ENCODE measurements around the gene NEDD4.
"Not testable (repeated sequence)": the region's sequence is repeated elsewhere in the genome, so short reads cannot be mapped to it uniquely, and the experiment has no call there.

NEDD4 gene

DNA sequence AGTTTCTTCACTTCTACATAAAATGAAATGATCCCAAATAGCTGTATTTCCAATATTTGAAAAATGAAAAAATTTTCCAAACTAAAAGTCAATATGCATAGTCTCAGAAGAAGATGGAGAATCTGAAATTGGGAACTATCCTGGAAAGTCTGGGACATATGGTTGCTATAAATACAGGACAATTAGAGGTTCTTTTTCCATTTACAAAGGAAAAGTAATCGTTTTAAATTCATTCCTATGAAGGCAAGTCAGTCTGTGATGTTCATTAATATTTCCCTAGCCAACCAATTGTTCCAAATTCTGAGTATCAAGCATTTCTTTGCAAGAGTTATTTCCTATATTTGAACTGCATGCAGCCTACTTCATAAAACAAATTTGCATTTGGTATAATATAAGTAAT lies 102.2 kb downstream of the NEDD4 start:
- no peak for DNase-seq

DNA sequence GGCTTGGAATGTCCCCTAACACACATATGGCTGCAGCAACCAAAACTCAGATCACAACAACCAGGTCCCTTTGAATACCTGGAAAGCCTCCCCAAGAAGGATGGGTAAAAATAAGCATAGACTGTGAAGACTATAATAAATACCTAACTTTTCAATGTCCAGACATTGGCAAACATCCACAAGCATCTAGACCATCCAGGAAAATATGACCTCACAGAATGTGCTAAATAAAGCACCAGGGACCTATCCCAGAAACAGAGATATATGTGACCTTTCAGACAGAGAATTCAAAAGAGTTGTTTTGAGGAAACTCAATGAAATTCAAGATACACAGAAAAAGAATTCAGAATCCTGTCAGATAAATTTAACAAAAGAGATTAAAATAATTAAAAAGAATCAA lies 109.2 kb downstream of the NEDD4 start:
- DNase-seq: no peak

DNA sequence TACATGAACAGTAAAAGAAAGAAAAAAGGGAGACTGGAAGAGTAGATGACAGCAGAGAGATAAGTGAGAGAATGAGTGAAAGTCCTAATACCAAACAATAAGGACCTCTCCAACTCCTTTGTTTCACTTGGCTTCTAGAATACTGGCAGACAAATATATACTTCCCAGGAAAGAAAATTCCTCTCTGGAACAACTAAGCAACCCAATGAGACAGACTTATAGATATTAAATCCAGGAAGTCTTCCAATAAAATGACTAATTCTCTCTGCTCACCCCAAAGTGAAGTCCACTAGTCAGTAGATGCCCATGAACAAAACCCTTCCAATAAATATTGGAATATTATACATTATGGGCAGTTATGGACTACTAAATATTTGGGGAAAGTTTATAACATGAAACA lies 114.2 kb downstream of the NEDD4 start:
- no peak for DNase-seq

DNA sequence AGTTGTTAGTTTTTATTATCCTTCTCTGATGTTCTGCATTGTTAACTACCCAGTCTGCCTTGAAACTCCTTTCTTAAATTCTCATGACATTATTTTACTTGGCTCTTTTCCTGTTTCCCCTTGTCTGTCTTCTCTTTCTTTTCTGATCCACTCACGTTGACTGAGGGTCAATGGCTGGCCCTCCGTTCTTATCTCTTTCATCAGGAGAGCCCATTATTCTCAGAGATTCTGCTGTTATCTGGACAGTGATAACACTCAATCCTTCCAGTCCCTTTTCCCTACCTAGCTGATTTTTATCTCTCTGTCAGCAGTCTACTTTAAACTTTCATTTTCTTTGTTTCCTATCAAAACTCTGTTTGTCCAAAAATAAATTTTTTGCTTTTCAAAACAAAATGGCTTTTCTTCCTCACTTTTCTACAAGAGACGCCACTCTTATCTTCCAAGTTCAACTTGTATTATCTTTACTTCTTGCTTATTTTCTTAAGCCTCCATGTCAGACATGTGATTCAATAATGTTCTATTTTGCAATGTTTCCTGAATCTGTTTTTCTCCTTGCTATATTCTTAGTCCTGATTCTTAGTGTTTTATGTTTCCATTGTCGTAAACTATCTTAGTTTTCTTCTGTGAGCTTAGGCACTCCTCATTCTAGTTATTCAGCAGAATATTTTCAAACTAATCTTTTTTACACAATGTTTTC lies 120.2 kb downstream of the NEDD4 start:
- no peak for DNase-seq

DNA sequence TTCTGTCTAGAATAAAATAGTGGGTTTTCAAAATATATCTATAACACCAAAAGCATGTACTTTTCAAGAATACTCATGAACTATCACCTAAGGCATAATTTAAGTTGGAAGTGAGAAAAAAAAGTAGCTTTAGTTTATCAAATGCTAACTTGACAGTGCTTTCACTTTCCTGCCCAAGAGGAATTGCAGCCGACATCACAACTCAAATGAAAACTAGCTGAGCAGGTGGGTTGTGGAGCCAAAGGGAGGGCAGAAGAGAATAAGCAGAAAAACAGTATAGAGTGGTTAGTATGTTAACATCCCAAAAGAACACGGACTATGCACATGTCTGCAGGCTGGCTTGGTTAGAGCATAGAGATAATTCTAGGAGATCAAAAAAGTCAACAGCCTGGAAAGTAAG lies 120.9 kb downstream of the NEDD4 start:
- no peak for DNase-seq

DNA sequence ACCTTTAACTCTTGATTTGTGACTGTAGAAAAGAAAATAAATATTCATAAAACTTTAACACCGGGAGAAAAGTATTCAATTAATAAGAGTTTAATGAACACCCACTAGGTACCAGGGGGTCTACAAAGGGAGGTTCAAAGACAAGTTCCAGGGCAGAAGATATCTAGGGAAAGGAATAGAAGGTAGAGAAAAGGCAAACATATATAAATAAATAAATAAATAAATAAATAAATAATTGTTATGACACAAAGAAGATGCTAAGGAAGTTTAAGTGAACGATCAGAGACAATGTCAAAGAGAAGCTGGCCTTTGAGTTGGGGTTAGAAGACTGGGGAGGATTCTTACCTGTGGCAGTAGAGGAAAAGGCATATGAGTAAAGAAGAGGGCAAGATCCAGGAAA lies 123.8 kb downstream of the NEDD4 start:
- no peak for DNase-seq

DNA sequence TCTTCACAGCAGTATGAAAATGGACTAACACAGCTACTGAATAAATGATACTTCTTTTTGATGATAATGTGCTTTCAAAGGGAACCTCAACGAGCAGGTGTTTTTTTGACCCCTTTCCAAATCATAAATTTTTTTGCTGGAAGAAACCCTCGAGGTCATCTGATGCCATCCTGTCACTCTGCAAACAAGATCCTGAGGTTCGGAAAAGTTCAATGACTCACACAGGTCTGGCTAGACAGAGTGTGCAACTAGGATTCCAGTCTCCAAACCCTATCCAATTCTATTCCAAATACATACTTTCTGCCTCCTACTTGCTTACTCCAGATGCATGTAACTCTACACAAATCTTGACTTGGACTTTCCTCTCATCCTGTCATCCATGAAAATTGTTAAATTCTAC lies 124.7 kb downstream of the NEDD4 start:
- no peak for DNase-seq

DNA sequence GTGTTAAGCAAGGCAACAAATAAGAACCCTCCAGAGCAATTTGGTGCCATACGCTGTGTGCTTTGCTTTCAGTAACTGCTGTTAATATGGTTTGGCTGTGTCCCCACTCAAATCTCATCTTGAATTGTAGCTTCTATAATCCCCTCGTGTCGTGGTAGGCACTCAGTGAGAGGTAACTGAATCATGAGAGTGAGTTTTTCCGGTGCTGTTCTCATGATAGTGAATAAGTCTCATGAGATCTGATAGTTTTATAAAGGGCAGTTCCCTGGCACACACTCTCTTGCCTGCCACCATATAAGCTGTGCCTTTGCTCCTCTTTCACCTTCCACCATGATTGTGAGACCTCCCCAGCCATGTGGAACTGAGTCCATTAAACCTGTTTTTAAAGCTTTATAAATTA lies 125.1 kb downstream of the NEDD4 start:
- DNase-seq: not testable (repeated sequence)

DNA sequence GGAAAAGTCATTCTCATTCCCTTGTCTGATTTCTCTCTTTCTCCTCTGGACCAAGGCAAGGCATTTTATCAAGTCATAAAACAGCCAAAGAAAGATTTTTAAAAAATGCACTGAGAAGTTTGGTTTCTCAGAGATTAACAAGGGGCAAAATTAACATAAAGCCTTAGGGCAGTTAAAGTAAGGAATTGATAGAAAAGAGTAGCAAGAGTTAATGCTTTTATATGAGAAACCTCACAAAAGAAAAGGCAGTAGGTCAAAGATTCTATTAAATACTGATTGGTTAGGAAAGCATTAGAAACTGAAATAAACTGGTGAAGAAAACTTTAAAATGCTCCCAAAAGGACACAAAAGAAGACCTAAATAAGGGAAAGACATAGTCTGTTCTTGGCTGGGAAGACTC lies 129.5 kb downstream of the NEDD4 start:
- no peak for DNase-seq

DNA sequence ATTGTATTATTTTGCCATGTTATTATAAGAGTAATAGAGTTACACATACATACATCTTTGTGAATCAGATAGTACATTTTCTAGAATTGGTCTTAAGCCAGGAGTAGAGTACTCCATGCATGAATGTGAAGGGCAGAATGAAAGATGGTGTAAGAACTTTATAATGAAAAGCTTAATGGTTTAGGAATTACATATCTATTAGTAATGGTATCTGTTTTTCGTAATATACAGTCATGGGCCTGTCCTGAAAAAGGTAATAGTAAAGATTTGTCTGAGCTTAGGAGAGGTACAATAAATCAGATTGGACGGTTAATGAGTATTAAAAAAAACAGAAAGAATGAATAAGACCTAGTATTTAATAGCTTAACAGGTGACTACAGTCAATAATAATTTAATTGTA lies 132.3 kb downstream of the NEDD4 start:
- DNase-seq: no peak

DNA sequence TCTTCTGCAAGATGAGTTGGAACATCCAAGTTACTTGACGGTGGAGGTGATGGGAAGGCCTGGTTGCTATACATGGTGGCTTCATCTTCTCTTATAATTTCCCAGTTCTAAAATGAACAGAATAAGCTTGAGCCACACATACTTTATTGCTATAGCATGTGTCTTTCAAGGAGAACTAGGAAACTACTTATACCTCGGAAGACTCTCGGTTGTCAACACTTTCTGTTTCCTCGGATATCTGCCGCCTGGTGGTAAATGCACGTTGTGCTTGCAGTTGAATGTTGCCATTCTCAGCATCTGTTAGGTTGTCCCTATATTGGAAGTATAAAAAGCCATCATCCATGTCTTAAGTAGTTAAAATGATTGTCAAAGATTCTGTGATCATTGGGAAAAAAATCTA lies 132.9 kb downstream of the NEDD4 start:
- no peak for DNase-seq

DNA sequence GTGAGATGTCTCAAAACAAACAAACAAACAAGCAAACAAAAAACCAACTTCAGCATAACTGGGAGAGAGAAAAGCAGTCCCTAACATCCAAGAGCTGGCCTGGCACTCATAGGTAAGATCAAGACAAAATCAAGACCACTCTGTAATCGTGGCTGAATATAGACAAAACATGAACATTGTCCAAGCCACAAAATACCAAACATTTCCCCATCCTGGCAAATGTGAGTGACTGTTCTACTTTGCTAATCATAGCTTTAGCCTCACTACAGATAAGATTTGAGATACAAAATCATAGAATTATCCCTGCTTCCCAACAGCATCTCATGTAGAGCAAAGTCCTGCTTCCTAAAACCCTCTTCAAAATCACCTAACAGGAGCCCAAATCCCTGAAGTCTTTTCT lies 133.7 kb downstream of the NEDD4 start:
- DNase-seq: no peak

DNA sequence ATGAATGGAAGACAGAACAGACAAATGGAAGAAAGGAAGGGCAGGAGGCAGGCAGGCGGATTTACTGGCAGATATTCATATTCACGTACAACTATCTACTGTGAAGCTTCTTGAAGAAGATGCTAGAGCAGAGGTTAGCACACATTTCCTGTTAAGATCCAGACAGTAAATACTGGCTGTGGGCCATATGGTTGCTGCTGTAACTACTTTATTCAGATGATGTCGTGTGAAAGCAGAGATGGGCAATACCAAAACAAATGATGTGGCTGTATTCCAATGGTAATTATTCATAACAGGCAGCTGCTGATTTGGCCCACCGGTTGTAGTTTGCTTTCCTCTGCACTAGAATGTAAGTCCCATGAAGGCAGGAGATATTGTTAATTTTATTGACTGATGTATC lies 134.8 kb downstream of the NEDD4 start:
- no peak for DNase-seq

DNA sequence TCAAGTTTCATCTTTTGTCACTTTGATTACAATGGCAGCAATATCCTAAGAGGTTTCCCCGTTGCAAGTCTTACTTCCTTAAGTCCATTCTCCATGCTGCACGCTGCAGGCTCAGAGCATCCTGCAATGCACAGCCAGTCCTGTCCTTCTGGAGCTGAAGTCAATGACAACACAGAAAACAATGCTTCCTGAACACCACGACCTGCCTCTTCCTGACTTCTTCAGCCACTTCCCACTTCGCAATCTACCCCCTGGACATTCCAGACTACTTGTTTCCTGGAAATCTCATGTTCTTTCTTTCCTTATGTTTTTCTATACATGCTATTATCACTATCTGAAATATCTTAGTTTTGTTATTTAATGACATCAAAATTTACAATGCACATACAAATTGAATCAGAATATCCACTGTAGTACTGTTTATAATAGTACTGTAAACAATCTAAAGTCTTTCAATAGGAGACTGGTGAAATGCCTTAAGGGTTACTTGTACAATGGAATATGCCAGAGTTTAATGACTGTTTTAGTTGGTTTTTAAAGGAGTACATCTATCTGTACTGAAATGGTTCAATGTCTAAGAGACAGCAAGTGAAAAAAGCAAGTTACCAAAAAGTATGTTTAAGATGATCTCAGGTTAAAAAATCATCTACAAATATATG lies 136.8 kb downstream of the NEDD4 start:
- no peak for DNase-seq

DNA sequence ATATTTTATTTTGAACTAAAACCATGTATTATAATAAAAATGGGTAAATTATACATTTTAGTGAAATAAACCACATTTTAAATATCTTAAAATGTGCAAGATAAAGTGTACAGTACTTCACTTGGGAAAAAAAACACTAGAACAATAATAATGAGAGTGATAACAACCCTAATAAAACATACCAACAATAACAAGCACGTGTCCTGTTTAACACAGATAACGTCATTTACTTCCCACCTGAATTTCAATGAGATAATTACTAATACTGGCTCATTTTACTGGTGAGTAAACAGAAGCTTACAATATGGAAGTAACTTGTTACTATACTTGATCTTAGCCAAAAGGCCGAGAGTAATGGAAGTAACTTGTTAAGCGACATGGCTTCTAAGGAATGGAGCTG lies 140.3 kb downstream of the NEDD4 start:
- no peak for DNase-seq

DNA sequence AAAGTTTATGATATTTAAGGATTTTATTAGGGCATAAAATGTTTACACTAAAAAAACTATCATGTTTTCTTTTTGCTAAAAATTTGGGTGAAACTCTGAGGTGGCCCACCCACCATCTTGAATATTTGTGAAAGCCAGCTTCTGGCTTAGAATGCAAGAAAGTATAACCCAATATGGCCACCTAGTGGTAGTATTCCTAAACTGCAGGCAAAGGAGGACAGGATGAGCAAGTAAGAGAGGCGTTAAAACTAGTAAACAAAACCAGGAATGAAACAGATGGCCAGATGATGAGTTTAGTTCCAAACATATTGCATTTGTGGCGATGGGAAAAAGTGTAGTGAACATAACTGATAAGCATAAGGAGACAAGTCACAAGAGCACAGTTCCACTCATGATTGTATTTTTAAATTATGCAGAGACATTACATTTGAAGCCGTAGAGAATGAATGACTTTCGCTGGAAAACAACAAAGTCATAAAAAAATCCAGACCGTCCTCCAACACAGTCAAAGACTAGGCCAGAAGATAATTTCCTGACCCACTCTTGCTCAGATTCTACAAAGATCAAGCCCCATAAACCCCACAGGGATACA lies 147.2 kb downstream of the NEDD4 start:
- DNase-seq: no peak

DNA sequence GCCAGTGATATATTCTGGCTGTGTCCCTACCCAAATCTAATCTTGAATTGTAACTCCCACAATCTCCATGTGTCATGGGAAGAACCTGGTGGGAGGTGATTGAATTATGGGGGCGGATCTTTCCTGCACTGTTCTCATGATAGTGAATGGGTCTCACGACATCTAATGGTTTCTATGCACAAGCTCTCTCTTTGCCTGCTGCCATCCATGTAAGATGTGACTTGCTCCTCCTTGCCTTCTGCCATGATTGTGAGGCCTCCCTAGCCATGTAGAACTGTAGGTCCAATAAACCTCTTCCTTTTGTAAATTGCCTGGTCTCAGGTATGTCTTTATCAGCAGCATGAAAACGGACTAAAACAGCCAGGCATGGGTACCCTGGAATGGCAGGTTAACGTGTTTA lies 150.5 kb downstream of the NEDD4 start:
- DNase-seq: not testable (repeated sequence)

DNA sequence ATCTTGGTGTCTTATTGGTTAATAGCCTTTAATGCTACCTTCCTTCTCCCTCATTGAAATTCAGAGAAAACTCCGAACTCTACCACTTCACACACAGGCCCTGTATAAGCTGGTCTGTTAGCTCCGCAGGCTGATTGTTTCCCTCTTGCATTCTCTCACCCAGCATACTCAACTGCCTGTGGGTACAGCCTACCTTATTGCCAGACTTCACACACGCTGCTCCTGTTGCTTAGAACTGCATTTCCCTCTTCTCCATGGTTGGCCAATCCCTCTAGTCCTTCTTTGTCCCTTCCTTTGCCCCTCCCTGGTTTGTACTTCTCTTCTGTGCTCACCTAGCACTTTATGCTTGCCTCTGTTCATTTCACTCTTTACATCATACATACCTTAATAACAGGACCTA lies 157.5 kb downstream of the NEDD4 start:
- DNase-seq: no peak

DNA sequence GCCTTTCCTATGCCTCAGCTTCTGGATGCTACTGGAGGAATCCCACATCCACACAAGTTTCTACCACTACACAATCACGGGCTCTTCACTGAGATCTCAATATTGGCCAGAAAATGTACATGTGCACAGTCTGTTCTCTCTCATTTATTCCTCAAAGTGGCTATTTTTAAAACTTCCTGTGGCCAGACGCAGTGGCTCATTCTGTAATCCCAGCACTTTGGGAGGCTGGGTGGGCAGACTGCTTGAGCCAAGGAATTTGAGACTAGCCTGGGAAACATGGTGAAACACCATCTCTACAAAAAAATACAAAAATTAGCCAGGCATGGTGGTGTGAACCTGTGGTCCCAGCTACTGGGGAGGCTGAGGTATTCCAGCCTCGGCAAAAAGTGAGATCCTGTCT lies 159.1 kb downstream of the NEDD4 start:
- no peak for DNase-seq

DNA sequence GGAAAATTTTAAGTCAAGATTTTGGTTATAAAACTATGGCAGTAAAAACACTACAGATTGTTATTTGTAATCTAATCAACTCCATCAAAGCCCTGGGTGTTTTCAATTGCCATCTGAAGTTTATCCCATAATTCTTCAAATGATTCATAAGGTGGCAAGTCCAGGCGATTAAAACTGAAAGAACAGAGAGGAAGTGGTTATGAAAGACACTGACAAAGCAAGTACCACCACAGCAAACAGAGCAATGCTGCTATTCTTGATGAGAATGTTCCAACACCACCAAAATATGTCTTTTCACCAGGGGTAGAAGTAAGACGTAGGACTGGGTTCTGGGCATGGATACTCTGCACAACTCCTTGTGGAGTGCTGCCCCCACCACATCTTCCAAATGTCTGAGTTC lies 163.6 kb downstream of the NEDD4 start:
- no peak for DNase-seq

DNA sequence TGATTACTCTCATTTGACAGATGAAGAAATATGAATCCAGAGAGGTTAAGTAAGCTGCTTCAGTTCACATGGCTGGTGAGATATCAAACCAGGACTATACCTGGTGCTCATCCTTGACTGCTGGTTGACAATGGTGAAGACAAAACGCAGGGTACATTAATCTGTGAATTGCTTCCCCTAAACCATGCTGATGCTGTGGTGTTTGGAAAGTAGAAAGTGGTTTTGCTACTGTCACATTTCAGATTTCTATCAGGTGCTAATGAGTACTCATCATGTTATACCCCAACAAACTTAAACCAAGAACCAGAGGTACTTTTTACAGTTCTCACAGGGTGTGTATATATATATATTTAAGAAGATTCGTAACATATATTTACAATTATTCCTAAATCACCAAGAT lies 165.5 kb downstream of the NEDD4 start:
- no peak for DNase-seq

DNA sequence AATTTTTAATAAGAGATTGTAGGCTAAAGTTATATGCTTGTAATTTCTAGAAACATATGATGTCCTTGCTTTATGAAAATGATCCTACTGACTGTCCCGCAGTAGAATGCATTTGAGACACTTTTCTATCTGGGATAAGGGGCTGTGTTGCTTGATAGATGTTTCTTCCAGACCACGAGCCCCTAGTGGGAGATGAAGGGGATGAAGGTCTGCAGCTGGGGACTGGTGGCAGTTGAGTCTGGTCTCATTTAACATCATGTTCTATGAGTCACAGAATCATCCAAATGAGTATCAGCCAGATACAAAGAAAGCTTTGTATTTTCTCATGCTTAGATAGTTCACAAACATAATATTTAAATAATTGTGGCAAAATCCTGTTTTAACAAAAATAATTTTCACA lies 166.2 kb downstream of the NEDD4 start:
- DNase-seq: no peak

DNA sequence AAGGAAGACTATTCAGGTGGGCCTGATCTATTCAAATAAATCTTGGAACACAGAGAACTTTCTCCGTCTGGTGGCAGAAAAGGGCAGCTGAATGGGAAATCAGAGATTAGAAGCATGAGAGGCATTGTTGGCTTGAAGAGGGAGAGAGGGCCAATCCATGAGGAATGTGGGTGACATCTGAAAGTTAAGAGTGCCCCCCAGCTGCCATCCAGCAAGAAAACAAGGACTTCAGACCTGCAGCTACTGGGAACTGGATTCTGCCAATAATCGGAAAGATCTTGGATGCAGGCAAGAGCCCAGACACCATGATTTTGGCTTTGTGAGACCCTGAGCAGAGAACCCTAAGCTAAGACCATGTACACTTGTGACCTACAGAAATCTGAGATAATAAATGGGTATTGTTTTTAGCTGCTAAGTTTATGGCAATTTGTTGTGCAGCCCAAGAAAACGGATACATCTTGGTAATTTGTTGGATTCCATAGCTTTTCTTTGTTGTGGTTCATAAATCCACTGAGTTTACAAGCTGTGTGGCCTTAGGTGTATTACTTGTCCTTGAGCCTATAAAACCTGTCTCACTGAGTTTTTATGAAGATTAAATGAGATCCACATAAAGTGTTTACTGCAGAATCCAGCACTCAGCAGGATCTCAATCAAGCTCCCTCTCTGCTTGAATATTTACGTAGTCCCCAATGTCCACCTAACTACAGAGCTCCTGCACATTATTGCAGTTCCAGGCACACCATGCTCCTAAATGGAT lies 168.4 kb downstream of the NEDD4 start:
- DNase-seq: no peak
